NCI-H146 treated with DMSO at 0.1 percent for 48 hours (cell line): Measurements from ENCODE around the gene C9orf43.
A peak's percentile ranks its signal among the peaks of the same experiment; 100 is the strongest.
"Not testable (repeated sequence)": the region's sequence is repeated elsewhere in the genome, so short reads cannot be mapped to it uniquely, and the experiment has no call there.

Source experiments
- DNase-seq: peaks from one replicate; lab custom pipeline; 2025; ENCODE audit not compliant: unreplicated experiment; lab: John Stamatoyannopoulos, UW

Gene C9orf43, protein sequence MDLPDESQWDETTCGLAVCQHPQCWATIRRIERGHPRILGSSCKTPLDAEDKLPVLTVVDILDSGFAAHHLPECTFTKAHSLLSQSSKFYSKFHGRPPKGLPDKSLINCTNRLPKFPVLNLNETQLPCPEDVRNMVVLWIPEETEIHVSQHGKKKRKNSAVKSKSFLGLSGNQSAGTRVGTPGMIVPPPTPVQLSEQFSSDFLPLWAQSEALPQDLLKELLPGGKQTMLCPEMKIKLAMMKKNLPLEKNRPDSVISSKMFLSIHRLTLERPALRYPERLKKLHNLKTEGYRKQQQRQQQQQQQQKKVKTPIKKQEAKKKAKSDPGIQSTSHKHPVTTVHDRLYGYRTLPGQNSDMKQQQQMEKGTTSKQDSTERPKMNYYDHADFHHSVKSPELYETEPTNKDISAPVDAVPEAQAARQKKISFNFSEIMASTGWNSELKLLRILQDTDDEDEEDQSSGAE

DNA sequence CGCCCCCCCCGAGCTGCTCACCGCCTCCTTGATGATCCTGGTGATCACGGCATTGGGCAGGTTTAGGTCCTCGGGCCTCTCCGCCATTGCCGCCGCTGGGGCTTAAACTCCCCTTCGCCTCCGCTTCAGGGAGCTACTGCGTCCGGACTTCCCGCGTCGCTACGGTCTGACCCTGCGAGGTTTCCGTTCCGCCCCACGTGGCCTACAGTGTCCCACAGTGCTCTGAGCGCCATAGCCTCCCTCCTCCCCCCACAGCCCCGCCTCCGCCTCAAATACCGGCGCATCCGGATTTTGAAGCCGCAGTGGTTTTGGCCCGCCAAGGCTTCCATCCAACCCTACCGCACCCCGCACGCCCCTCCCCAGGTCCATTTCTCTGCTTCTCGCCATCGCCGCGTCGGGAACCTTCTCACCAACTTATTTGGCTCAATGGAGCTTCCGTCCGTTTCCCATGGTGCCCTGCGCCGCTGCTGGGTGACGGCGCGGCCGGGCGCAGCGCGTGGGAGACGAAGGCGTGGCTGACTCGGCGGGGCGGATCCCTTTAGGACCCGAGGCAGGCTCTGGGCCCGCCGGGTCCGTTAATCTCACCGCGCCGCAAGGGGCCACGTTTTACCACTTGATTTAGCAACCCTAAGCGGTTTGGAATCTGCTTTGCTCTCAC, at the start of gene C9orf43, which contains the start of gene POLE3:
Gene C9orf43, plus strand, starts transcription at position 541 of the 658 bp plus-strand sequence. CDS start 2,747 bp downstream, outside the sequence.
Gene POLE3, minus strand, starts transcription at position 469 of the 658 bp plus-strand sequence. Its CDS starts 382 bp downstream, at position 87.
- peak; percentile 79 for DNase-seq

DNA sequence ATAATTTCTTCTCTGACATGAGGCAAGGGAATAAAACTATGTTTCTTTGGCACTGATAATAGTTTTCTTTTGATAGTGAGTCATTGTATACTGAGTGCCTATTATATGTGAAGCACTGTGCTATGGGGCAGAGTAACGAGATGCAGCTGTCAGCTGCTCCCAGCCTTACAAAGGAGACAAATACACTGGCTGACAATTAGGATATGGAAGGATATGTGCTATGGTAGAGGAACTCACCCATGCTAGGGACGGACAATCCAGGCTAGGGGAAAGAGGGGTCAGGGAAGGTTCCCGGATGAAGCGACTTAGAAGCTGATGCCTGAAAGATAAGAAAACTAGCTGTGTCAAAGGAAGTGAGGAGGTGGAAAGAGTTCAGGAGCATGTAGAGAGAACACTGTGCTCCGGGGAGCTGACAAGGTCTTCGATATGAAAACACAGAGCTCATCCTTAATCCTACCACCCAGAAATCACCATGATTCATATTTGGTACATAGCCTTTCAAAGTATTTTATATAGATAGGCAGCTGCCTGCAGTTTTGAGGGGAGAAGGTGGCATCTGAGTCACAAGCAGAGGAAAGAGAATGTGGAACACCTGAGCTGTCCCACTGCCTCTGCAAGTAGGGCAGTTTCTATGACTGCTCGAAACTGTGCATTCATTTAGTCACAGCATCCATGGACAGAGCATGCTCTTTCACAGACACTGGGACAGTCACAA, 49.1 kb upstream of the C9orf43 start:
- no peak for DNase-seq

DNA sequence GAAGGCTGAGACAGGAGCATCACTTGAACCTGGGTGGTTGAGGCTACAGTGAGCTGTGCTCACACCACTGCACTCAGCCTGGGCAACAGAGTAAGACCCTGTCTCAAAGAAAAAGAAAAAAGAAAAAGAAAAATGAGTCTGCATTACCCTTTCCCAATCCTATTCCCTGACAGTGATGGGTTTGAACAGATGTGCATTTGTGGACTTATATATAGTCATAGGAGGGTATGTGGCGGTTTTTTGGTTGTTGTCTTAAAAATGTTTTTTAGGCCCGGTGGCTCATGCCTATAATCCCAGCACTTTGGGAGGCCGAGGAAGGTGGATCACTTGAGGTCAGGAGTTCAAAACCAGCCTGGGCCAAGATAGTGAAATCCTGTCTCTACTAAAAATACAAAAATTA, 47.2 kb upstream of the C9orf43 start:
- no peak for DNase-seq

DNA sequence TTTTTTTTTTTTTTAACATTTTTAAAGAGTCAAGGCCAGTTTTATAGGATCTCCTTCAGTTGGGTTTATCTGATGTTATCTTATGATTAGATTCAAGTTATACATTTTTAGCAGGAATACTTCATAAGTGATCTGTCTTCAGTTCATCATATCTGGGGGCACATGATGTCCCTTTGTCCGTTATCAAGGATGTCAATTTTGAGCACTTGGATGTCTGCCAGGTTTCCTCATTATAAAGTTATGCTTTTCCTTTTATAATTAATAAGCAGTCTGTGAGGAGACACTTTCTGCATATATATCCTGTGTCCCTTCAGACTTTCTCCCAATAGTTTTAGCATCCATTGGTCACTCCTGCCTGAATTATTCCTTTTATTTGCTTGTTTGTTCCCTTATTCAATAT, 45.6 kb upstream of the C9orf43 start:
- DNase-seq: no peak

DNA sequence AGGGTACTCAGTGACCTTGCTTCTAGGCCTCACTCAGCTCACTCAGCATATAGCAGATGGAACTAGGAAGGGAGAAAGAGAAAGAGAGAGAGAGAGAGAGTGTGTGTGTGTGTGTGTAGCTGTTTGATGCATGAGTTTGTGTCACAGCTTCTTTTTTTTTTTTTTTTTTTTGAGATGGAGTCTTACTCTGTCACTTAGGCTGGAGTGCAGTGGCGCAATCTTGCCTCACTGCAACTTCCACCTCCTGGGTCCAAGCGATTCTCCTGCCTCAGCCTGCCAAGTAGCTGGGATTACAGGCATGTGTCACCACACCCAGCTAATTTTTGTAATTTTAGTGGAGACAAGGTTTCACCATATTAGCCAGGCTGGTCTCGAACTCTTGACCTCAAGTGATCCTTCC, 44.9 kb upstream of the C9orf43 start:
- DNase-seq: not testable (repeated sequence)

DNA sequence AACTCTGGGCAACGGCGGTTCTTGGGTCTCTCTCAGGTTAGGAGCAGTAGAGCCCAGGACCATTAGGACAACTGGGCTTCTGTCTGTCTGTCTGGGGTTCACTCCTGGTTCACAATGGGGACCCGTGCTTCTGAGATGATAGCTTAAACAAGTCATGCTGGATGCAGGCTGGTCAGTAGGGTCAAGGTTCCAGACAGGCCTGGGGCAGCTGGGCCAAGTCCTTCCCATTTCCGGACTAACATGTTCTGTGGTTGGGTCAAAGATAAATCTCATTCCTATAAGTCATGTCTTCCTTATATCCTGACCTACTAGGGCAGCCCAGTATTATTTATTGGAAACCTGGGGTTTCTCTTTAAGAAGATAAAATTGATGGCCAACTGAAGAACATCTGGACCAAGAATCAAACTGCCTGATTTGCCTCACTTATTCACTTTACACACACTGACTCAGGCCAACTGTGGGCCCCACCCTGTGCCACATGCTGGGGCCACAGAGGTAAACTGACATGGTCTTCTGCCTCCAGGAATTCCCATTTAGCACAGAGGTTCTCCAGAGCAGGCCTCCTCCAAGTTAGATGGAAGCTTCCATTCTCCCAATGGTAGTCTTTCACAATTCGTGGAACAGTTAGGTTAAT, 42.1 kb upstream of the C9orf43 start:
- no peak for DNase-seq

DNA sequence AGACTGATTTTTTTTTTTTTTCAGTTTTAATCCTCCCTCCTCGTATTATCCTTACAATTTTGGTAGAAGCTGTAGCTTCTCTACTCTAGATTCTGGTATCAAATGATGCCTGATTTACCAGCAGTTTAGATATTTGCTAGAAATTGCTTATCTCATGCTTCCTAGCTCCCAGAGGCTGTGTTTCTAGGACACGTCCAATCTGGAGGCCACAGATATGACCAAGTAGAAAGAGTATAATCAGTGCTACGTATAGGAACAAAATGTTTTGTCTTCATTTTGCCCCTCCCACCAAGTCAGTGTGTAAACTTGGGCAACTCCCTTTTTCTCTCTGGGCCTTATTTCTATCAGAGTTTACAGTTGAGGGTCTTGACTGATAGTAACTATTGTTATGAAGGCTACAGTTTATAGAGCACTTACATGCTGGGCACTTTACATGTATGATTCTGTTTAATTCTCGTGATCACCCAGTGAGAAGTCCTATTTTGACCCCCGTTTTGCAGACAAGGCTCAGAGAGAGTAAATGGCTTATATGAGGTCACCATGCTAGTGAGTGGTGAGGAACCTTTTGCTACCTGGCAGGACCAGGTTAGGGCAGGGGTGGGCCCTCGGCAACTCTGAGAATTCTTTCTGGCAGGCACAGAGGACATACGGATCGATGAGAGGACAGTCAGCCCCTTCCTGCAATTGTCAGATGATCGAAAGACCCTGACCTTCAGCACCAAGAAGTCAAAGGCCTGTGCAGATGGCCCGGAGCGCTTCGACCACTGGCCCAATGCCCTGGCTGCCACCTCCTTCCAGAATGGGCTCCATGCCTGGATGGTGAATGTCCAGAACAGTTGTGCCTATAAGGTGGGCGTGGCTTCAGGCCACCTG, 41.3 kb upstream of the C9orf43 start:
- DNase-seq: no peak

DNA sequence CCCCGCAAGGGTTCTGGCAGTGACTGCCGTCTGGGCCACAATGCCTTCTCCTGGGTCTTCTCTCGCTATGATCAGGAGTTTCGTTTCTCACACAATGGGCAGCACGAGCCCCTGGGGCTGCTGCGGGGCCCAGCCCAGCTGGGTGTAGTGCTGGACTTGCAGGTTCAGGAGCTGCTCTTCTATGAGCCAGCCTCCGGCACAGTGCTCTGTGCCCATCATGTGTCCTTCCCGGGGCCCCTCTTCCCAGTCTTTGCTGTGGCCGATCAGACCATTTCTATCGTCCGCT, 40.7 kb upstream of the C9orf43 start:
- DNase-seq: no peak

DNA sequence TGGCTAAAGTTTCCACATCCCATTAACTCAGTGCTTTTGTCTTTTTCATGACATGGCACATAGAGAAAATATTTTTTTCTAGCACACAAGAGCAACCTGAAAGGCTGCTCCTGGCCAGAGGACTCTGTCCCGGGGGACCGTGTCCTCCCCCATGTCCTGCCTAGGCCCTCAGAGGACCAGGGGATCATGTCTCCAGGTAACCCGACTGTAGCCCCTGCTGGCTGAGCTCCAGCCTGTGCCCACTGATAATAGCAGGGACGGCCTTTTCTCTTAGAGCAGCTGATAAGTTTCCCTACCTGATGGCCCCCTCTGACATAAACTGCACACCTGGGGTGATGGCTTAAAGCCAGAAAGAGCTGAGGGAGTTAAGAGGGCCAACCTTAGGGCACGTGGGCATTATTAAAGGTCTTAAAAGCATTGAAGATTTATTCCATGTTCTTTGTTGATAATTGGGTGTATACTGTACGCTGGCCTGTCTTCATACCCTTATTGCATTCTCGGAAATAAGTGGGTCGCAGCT, 39.7 kb upstream of the C9orf43 start:
- no peak for DNase-seq

DNA sequence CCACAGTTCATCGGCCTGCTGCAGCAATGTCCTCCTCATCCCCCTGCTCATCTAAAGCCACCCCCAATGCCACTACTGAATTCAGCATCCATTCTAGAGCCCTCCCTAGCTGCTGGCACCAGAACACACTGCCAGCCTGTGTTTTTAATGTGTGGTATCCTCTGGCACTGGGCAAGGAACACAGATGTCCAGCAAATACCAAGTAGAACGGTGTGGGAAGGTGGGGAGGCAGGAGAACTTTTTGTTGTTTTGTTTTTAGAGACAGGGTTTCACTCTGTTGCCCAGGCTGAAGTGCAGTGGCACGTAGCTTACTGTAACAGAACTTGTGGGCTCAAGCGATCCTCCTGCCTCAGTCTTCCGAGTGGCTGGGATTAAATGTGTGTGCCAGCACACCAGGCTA, 38.5 kb upstream of the C9orf43 start:
- DNase-seq: no peak

DNA sequence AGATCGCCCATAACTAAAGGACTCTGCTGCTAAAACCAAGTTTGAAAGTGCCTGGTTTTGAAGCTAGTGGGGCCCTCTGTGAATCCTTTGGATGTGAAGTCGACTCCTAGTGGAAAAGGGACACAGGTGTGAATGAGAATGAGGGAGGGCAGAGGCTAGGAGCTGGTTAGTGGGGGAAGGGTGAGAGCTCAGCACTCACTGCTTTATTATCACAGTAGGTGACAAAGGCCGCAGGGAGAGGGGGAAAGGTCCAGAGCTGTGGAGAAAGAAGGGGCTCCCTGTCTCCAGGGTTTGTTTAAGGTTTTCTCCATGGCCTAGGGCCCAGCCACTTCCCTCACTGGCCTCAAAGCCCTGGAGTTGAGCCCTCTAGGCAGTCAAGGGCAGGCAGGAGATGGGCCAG, 37.3 kb upstream of the C9orf43 start:
- no peak for DNase-seq

DNA sequence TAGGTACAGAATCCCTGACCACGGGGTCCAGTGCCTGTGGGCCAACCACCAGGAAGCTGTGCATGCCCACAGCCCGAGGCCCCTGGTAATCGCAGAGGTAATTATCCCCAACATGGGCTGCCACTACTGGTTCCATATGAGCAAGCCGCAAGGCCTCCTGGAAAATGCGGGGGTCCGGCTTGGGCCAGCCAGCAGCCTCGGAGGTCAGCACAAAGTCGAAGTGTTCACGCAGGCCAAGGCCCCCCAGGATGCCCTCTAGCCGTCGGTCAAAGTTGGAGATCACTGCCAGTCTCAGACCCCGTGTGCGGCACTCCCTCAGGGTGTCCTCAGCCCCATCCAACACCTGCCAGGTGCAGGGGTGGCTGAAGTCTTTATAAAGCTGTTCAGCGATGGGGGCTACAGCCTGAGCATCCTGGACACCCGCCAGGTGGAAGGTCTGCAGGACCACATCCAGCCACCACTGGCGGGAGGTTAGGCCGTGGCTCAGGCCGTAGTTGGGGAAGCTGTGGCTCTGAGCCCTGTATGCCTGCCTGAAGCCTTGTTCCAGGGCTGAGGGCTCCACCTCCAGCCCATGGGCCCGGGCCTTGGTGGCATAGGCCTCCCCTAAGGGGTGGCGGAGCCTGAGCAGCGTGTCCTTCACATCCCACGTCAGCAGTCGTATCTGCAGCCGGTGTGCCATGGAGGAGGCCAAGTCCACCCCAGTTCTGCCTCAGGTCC, 36.7 kb upstream of the C9orf43 start:
- no peak for DNase-seq

DNA sequence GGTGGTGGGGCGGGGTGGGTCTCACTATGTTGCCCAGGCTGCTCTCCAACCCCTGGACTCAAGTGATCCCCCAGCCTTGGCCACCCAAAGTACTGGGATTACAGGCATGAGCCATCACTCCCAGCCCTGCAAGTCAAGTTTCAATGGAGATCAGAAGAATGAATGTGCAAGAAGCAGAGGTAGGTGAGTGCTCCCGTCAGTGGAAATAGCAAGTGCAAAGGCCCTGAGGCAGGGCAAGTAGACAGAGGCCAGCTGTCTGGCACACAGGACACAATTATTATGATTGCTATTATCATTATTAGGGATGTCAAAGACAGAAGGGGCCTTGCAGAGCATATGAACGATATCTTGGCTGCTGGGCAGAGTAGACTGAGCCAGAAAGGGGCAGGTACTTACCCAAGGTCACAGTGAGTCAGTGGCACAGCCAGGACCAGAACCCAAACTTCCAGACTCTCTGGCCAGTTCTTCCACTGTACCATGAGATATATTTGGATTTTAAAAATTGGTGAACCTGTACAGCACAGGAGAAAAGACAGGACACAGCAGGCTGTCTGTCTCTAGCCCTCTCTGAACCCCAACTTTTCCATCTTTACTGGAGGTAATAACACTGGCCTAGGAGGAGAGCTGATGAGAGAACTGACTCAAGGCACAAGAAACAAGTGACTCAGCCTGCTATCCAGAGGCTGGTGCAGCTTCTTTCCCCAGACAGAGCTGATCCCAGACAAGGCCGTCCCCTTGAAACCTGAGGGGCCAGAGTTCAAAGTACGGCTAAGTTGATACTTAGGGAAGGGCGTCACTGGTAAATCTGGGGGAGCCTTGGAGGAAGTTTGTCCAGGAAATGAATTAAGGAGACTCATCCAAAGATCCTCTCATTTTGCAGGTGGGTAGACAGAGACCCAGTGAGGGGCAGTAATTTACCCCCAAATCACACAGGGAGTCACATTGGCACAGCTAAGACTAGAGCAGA, 35.2 kb upstream of the C9orf43 start:
- no peak for DNase-seq

DNA sequence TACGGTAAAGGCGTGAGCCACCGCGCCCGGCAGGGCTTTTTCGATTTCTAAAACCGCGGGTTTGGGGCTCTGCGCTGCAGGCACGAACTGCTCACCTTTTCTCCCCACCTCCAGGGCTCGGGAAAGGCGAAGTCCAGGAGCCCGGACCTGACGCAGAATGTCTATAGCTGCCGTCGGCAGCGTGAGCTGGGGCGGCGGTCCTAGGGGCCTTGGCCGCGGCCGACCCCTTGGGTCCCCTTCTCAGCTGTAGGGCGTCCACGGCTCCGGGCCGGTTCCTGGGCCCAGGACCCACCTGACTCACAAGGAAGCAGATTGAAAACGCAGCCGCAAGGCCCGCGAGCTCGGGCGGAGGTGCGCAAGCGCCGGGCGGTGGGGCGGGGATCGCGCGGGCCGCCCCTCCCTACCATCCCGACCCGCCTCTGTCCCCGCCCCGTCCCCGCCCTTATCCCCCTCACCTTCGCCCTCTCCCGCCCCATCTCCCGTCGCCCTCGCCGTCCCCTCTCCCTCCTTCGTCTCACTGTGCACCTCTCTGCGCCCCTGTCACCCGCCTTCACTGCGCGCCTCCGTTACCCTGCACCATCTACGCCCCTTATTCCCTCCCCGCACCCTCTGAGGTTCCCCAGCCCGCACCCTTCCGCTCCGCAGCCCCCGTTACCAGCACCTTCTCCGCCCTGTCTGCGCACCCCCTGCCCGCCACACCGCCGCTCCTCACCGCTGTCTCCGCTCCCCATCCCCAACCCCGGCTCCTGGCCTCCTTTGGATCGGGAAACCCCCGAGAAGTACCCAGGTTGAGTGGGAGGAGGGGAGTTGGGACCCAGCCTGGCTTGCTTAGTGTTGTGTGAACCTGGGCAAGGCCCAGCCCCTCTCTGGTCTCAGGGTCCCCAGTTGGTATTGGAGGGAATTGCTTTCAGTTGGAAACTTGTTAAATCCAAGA, 33.6 kb upstream of the C9orf43 start, which contains the start of gene HDHD3:
Gene HDHD3, minus strand, starts transcription at position 353 of the 934 bp plus-strand sequence. CDS start 2,632 bp downstream, outside the sequence.
- DNase-seq: peak; percentile 25

DNA sequence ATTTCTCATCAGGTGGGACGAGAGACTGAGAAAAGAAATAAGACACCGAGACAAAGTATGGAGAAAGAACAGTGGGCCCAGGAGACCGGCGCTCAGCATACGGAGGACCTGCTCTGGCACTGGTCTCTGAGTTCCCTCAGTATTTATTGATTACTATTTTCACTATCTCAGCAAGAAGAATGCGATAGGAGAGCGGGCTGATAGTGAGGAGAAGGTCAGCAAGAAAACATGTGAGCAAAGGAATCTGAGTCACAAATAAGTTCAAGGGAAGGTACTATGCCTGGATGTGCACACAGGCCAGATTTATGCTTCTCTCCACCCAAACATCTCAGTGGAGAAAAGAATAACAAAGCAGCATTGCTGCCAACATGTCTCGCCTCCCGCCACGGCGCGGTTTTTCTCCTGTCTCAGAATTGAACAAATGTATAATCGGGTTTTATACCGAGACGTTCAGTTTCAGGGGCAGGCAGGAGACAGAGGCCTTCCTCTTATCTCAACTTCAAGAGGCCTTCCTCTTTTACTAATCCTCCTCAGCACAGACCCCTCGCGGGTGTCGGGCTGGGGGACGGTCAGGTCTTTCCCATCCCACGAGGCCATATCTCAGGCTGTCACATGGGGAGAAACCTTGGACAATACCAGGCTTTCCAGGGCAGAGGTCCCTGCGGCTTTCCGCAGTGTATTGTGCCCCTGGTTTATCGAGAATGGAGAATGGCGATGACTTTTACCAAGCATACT, 31.3 kb upstream of the C9orf43 start:
- not testable (repeated sequence) for DNase-seq

DNA sequence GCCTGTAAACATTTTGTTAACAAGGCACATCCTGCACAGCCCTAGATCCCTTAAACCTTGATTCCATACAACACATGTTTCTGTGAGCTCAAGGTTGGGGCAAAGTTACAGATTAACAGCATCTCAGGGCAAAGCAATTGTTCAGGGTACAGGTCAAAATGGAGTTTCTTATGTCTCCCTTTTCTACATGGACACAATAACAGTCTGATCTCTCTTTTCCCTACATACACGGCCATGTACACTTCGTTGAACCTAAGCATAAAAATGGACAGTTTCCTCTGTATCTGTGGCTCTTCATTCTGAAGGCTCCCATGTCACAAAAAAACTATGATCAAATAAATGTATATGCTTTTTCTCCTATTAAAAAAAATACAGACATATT, 30.7 kb upstream of the C9orf43 start:
- DNase-seq: not testable (repeated sequence)
